Measurements from ENCODE around the gene CLTB. TPM values are rescaled to one million over a fixed set of nuclear protein-coding genes. Genes with fewer than 3 reads are reported as not detected.

CLTB gene
- total and polyA plus RNA-seq, 2 of the 13 experiments (the other 11 are each of a cell fraction or from before 2014, with no cell fraction given) = 23.3 to 33.8 TPM

- no peak for TF ChIP-seq MEF2D (CRISPR knock-in tag; IDR thresholded peaks at IDR 0.05)
- TF ChIP-seq GATAD2A (CRISPR knock-in tag; IDR thresholded peaks at IDR 0.05) = peak; percentile 70
- no peak for TF ChIP-seq ATF7-NPFF (CRISPR knock-in tag; IDR thresholded peaks at IDR 0.05; ENCODE audit: low read depth)
- TF ChIP-seq ZNF530 (CRISPR knock-in tag; IDR thresholded peaks at IDR 0.05; ENCODE audit: low read depth) = no peak
- TF ChIP-seq, protein P1, sequence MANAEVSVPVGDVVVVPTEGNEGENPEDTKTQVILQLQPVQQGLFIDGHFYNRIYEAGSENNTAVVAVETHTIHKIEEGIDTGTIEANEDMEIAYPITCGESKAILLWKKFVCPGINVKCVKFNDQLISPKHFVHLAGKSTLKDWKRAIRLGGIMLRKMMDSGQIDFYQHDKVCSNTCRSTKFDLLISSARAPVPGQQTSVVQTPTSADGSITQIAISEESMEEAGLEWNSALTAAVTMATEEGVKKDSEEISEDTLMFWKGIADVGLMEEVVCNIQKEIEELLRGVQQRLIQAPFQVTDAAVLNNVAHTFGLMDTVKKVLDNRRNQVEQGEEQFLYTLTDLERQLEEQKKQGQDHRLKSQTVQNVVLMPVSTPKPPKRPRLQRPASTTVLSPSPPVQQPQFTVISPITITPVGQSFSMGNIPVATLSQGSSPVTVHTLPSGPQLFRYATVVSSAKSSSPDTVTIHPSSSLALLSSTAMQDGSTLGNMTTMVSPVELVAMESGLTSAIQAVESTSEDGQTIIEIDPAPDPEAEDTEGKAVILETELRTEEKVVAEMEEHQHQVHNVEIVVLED (CRISPR knock-in tag; IDR thresholded peaks at IDR 0.05; ENCODE audit: borderline replicate concordance) = no peak
- TF ChIP-seq ASH2L (IDR thresholded peaks at IDR 0.05; ENCODE audit: insufficient read length, low read depth, low read length) = peak; percentile 38
- peak; percentile 55 for TF ChIP-seq MED1 (CRISPR knock-in tag; IDR thresholded peaks at IDR 0.05)
- TF ChIP-seq PRMT3 (CRISPR knock-in tag; IDR thresholded peaks at IDR 0.05; ENCODE audit: borderline replicate concordance, low read depth) = no peak
- 0 out of 2 replicates have a peak, but pooled peaks have one; percentile 36 for TF ChIP-seq CBX5 (CRISPR knock-in tag; IDR thresholded peaks at IDR 0.05; ENCODE audit: borderline replicate concordance)
- TF ChIP-seq ZSCAN9 (CRISPR knock-in tag; IDR thresholded peaks at IDR 0.05; ENCODE audit: borderline replicate concordance) = peak; percentile 41; the same call in 1 of the 2 replicates
- TF ChIP-seq, protein P2, sequence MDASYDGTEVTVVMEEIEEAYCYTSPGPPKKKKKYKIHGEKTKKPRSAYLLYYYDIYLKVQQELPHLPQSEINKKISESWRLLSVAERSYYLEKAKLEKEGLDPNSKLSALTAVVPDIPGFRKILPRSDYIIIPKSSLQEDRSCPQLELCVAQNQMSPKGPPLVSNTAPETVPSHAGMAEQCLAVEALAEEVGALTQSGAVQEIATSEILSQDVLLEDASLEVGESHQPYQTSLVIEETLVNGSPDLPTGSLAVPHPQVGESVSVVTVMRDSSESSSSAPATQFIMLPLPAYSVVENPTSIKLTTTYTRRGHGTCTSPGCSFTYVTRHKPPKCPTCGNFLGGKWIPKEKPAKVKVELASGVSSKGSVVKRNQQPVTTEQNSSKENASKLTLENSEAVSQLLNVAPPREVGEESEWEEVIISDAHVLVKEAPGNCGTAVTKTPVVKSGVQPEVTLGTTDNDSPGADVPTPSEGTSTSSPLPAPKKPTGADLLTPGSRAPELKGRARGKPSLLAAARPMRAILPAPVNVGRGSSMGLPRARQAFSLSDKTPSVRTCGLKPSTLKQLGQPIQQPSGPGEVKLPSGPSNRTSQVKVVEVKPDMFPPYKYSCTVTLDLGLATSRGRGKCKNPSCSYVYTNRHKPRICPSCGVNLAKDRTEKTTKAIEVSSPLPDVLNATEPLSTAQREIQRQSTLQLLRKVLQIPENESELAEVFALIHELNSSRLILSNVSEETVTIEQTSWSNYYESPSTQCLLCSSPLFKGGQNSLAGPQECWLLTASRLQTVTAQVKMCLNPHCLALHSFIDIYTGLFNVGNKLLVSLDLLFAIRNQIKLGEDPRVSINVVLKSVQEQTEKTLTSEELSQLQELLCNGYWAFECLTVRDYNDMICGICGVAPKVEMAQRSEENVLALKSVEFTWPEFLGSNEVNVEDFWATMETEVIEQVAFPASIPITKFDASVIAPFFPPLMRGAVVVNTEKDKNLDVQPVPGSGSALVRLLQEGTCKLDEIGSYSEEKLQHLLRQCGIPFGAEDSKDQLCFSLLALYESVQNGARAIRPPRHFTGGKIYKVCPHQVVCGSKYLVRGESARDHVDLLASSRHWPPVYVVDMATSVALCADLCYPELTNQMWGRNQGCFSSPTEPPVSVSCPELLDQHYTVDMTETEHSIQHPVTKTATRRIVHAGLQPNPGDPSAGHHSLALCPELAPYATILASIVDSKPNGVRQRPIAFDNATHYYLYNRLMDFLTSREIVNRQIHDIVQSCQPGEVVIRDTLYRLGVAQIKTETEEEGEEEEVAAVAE (CRISPR knock-in tag; IDR thresholded peaks at IDR 0.05; ENCODE audit: borderline replicate concordance) = peak; percentile 41; the same call in 1 of the 2 replicates
- TF ChIP-seq ZNF124 (CRISPR knock-in tag; IDR thresholded peaks at IDR 0.05) = 0 out of 2 replicates have a peak, but pooled peaks have one; percentile 43
- peak; percentile 45; the same call in 1 of the 2 replicates for TF ChIP-seq ZBTB7B (CRISPR knock-in tag; IDR thresholded peaks at IDR 0.05)
- TF ChIP-seq SMAD1 (CRISPR knock-in tag; IDR thresholded peaks at IDR 0.05; ENCODE audit: borderline replicate concordance, low read depth) = no peak
- TF ChIP-seq ZNF644 (CRISPR knock-in tag; IDR thresholded peaks at IDR 0.05; ENCODE audit: low read depth) = peak; percentile 73
- no peak for TF ChIP-seq TOPORS (CRISPR knock-in tag; IDR thresholded peaks at IDR 0.05)
- no peak for TF ChIP-seq ZNF468 (CRISPR knock-in tag; IDR thresholded peaks at IDR 0.05)
- TF ChIP-seq ZNF362 (CRISPR knock-in tag; IDR thresholded peaks at IDR 0.05; ENCODE audit: borderline replicate concordance) = peak; percentile 78; the same call in 1 of the 2 replicates
- no peak for TF ChIP-seq ZNF782 (CRISPR knock-in tag; IDR thresholded peaks at IDR 0.05; ENCODE audit: borderline replicate concordance)
- TF ChIP-seq CC2D1A (CRISPR knock-in tag; IDR thresholded peaks at IDR 0.05) = no peak
Measured at GRCh38 chr5:176438959-176439757, 22.8 kb upstream of the CLTB start (continued).

Measured in HepG2 (cell line).